Neural crest cell (in vitro differentiated cells): ENCODE results near the gene SLC38A9. TPM values are rescaled to one million over a fixed set of nuclear protein-coding genes. Genes with fewer than 3 reads are reported as not detected.

Experiments used
- DNase-seq: peaks from one replicate; pipeline ENCODE4 v3.0.0; 2021; ENCODE audit warnings: low read depth, mixed read lengths, low spot score
- H3K27ac Mint-ChIP-seq: one replicate; pipeline ENCODE4 v1.8.0; 2021; ENCODE audit warnings: mild to moderate bottlenecking, mixed read lengths; ENCODE audit not compliant: unreplicated experiment
- H3K27me3 Mint-ChIP-seq: 2 replicates; pipeline ENCODE4 v1.8.0; 2021; ENCODE audit warnings: low read depth, mild to moderate bottlenecking, mixed read lengths
- H3K36me3 Mint-ChIP-seq: 2 replicates; pipeline ENCODE4 v1.8.0; 2021; ENCODE audit warnings: low read depth, mild to moderate bottlenecking, mixed read lengths
- H3K4me1 Mint-ChIP-seq: 2 replicates; pipeline ENCODE4 v1.8.0; 2021; ENCODE audit warnings: mixed read lengths
- H3K4me3 Mint-ChIP-seq: one replicate; pipeline ENCODE4 v1.8.0; 2021; ENCODE audit warnings: mild to moderate bottlenecking, mixed read lengths
- H3K9me3 Mint-ChIP-seq: 2 replicates; pipeline ENCODE4 v1.8.0; 2021; ENCODE audit warnings: mixed read lengths
- total RNA-seq: library from RNA; stranded (reverse); gene quantifications from 2 replicates; pipeline ENCODE4 v1.2.1, GENCODE V29; 2021
- TF ChIP-seq, protein P1 (sequence below): fragments of 200-600 bp; sonication (generic); conservative IDR thresholded peaks from 2 replicates; pipeline ENCODE4 v1.5.0; 2021; ENCODE audit warnings: antibody characterized with exemption, mild to moderate bottlenecking

SLC38A9 gene
- total RNA-seq, 1 donor from 2014 or later: 25.3 TPM

DNA sequence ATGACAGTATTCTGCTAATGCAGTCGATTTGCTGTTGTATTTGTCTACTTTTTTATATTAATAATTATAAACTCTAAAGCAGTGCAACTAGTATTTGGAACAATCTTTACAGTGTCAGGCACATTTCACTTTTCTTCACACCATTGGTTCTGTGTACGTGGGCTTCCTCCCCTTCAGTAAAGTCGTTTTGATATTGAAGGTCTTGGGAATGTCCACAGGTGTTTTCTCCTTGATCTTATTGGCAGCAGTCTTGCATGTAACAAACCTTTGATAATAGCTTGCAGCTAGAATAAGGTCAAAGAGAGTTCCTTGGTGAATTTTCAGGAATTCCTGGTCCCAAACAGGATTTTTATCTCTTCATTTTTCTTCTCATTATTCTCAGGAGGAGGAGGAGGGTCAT is 37.9 kb upstream of the SLC38A9 start:
- no peak overlapping the region for H3K27ac Mint-ChIP-seq
- H3K9me3 Mint-ChIP-seq: no peaks in the 10 kb centered on the region
- TF ChIP-seq, protein P1, sequence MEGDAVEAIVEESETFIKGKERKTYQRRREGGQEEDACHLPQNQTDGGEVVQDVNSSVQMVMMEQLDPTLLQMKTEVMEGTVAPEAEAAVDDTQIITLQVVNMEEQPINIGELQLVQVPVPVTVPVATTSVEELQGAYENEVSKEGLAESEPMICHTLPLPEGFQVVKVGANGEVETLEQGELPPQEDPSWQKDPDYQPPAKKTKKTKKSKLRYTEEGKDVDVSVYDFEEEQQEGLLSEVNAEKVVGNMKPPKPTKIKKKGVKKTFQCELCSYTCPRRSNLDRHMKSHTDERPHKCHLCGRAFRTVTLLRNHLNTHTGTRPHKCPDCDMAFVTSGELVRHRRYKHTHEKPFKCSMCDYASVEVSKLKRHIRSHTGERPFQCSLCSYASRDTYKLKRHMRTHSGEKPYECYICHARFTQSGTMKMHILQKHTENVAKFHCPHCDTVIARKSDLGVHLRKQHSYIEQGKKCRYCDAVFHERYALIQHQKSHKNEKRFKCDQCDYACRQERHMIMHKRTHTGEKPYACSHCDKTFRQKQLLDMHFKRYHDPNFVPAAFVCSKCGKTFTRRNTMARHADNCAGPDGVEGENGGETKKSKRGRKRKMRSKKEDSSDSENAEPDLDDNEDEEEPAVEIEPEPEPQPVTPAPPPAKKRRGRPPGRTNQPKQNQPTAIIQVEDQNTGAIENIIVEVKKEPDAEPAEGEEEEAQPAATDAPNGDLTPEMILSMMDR: no peak
- no peaks in the 10 kb centered on the region for H3K27me3 Mint-ChIP-seq
- H3K4me3 Mint-ChIP-seq: no peak overlapping the region
- no peak for DNase-seq
- H3K36me3 Mint-ChIP-seq: no peaks in the 10 kb centered on the region
- H3K4me1 Mint-ChIP-seq: no peaks in the 10 kb centered on the region

DNA sequence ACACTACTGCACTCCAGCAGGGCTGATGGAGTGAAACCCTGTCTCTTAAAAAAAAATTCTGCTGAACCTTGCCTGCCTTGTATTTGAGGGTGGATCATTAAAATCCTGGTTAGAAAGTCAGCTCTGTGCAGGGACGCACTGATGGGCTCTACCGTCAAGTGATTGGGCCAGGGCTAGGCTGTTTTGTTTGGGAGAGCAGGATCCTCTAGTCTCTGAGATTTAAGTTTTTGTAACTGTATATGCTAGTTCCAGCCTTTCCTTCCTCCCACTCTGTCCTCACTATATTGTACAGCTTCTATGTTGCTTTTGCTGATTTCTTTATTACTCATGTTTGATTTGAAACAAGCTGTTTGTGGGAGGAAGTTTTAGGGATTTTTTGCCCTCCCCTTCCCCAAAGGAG is 37.3 kb upstream of the SLC38A9 start:
- no peaks in the 10 kb centered on the region for H3K36me3 Mint-ChIP-seq
- DNase-seq: no peak
- no peaks in the 10 kb centered on the region for H3K4me1 Mint-ChIP-seq
- TF ChIP-seq, protein P1: no peak
- no peaks in the 10 kb centered on the region for H3K27me3 Mint-ChIP-seq
- H3K4me3 Mint-ChIP-seq: no peak overlapping the region
- H3K9me3 Mint-ChIP-seq: no peaks in the 10 kb centered on the region
- H3K27ac Mint-ChIP-seq: no peak overlapping the region

DNA sequence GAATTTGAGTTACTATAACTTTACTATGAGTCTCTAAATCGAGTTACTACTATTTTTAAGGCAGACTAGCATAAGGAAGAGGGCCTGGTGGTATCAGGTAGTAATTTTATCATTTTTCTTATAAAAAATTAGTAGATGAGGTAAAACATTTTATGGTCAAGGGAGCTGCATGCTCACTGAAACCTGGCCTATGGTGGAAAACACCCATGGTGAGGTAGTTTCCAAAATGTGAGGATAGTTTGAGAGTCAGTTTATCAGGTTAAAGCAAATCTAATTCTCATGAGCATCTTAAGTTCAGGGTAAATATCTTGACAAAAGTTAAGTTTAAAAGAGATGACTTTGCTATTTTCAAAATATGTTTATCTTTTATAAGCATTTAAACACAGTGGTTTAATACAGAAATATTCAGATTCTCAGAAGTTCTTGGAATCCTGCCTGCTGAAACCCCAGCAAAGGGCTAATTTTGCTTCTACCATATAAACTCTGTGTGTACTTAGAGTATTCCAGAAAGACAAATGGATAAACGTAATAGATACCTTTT is 35.7 kb upstream of the SLC38A9 start:
- Mint-ChIP-seq H3K27me3 (no peaks in the 10 kb centered on the region), H3K27ac (no peak overlapping the region), H3K4me1 (no peaks in the 10 kb centered on the region), H3K36me3 (no peaks in the 10 kb centered on the region), H3K4me3 (no peak overlapping the region), H3K9me3 (no peaks in the 10 kb centered on the region)
- TF ChIP-seq, protein P1: no peak
- no peak for DNase-seq

DNA sequence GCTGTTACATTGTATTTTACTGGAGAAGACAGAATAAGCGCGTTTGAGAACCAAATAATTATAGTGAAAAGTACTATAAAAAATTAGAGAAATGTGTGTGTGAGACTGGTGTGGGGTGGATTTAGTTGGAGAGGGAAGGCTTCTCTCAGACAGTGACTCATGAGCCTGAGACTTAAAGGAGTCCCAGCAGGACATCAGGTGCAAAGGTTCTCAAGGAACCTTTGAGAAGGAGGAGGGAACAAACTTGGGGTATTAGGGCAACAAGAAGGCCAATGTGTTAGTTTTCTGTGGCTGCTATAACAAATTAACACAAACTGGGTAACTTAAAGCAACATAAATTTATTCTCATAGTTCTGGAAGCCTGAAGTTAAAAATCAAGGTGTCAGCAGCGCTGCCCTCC is 30.7 kb upstream of the SLC38A9 start:
- Mint-ChIP-seq H3K9me3 (no peaks in the 10 kb centered on the region), H3K27ac (no peak overlapping the region), H3K36me3 (no peaks in the 10 kb centered on the region), H3K4me3 (no peak overlapping the region), H3K4me1 (no peaks in the 10 kb centered on the region), H3K27me3 (no peaks in the 10 kb centered on the region)
- TF ChIP-seq, protein P1: no peak
- DNase-seq: no peak

DNA sequence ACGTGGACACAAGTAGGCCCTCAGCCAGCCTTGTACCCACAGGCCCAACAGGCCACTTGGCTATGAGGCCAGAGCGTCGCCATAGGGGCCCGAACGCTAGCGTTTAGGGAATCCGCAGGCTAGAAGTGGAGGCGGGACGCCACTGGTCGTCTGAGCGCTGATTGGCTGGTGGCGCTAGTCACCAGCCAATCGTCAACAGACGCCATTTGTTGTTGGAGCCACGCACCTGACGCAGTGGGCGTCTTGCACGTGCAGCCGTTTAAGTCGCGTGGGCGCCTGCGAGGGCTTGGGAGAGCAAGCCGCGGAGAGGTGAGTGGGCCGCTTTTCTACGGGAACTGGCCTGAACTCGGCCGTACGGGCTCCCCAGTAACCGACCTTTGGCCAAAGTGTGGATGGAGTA is 25.7 kb upstream of the SLC38A9 start, which contains the start of gene DDX4:
DDX4 (plus strand) TSS at position 269 of the 400 bp plus-strand sequence. CDS start 903 bp downstream, outside the sequence.
- DNase-seq: no peak
- TF ChIP-seq, protein P1: no peak
- Mint-ChIP-seq H3K36me3 (no peaks in the 10 kb centered on the region), H3K27me3 (no peaks in the 10 kb centered on the region), H3K4me3 (no peak within 1 kb of the TSS), H3K4me1 (no peaks in the 10 kb centered on the region), H3K27ac (no peak within 1 kb of the TSS), H3K9me3 (no peaks in the 10 kb centered on the region)
